Fibroblast of skin of right quadriceps (primary cell): Measurements from ENCODE around the gene GNAS.

Experiments used
- DNase-seq: peaks from one replicate; pipeline ENCODE4 v3.0.0-alpha.2; 2013

GNAS gene

DNA sequence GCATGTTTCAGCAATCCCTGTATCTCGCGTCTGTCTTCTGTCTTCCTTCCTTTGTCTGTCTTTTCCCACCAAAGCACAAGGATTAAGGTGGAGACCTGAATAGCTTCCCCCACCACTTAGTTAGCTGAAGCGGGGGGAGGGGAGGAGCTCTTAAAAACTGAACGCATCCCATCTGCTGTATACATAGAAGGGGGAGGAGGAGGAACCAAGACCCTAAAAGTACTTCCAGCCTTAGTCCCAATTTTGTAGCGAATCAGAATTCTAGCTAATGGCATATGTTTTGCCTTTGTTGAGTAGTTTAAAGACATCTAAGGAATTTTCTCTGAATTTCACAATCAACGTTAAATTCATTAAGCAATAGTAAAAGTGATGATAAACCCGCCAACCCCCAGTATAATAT lies 47.9 kb downstream of the GNAS start:
- peak; percentile 66 for DNase-seq

GRCh38 chr20:58901488-58902402 lies 49.2 kb downstream of the GNAS start:
- no peak for DNase-seq

- no peak for DNase-seq
These were observed 51.1 kb downstream of the GNAS start for GRCh38 chr20:58903614-58904013.

GRCh38 chr20:58905236-58905635 lies 52.7 kb downstream of the GNAS start:
- no peak for DNase-seq

DNA sequence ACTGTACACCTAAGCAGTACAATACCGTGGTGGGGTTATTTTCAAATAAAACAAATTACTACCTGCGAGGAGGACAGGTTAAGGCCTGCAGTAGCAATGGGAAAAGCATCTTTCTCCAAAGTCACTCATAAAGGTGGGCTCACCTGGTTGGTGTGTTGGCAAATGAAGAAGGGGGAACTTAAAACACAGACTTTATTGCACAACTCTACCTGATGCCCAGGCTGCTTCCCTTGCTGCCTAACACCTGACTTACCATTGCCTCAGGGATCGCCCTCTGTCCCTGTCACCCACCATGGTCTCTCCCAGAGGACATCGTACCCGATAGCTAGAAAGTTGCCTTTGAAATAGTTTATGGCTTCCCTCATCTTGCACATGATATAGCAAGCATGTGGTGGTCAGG lies 53.6 kb downstream of the GNAS start:
- no peak for DNase-seq

DNA sequence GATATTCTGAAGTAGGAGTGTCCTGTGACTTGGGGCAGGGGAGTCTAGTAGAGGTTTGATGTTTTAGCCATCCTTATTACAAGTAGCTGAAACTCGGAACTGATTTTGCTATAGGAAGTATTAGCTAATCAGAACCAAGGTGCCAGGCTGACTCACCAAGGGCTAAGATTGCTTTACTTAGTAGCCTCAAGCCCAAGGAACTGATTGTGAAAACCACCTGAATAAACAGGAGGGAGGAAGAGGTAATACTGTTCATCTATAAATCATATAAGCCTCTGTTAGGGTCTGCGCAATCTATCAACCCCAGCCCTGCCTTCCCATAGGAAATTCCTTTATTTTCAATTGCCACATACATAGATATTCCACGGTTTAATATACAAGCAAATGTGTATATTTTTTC lies 54.4 kb downstream of the GNAS start:
- DNase-seq: peak; percentile 50

- DNase-seq: peak; percentile 99
These were observed 55.0 kb downstream of the GNAS start for GRCh38 chr20:58907320-58908137.

- no peak for DNase-seq
These were observed 55.7 kb downstream of the GNAS start for GRCh38 chr20:58908221-58908620.

- DNase-seq: no peak
These were observed 56.4 kb downstream of the GNAS start for GRCh38 chr20:58908941-58909340.

DNA sequence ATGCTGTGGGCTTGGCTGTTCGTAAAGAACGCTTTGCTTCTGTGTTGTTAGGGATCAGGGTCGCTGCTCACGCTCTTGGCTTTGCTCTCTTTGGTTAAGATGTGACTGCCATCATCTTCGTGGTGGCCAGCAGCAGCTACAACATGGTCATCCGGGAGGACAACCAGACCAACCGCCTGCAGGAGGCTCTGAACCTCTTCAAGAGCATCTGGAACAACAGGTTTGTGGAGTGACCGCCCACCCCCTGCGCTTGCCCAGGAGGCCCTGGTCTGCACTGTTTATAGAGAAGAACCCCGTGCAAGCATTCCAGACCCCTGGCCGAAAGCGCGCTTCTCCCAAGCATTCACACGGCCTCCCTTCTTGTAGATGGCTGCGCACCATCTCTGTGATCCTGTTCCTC lies 57.1 kb downstream of the GNAS start:
- no peak for DNase-seq

GRCh38 chr20:58910473-58910872 lies 58.0 kb downstream of the GNAS start:
- DNase-seq: no peak

DNA sequence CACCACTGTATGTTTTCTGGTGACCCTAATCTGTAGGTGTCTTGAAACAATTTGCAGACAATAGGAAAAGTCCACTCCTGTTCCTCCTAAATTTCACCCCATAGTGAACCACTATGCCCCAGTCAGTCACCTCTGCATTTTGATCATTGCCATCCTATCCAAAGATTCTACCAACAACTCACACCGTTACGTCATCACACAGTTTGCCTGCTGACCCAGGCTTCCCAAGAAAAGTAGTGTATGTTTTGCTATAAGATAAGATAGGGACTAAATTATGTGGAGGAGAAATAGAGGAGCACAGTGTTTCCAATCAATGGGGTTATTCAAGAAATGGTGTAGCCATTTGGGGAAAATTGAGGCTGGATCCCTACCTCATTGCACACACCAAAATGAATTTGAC lies 58.8 kb downstream of the GNAS start:
- no peak for DNase-seq

- no peak for DNase-seq
These were observed 59.5 kb downstream of the GNAS start for GRCh38 chr20:58911970-58912369.

DNA sequence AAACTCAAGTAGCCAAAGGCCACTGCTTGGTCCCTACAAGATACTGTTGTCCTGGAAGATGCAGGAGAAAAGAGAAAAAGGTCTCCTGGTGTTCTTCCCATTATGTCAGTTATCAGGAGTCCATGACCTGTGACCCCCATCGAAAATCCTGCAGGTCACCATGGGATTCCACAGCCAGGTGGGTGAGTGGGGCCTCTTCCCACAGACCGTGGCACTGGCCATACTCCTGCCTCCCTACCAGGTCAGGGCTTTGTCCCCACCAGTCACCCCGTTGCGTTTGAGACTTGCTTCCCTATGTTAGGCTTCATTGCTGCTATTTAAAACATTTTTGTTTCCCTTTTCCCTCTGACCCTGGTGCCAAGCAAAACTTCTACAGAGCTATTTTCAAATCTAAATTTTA lies 60.6 kb downstream of the GNAS start:
- DNase-seq: no peak

- no peak for DNase-seq
These were observed 66.1 kb downstream of the GNAS start for GRCh38 chr20:58918621-58919020.

GRCh38 chr20:58921564-58921963 lies 69.0 kb downstream of the GNAS start:
- no peak for DNase-seq

GRCh38 chr20:58922036-58922435 lies 69.5 kb downstream of the GNAS start:
- DNase-seq: no peak

DNA sequence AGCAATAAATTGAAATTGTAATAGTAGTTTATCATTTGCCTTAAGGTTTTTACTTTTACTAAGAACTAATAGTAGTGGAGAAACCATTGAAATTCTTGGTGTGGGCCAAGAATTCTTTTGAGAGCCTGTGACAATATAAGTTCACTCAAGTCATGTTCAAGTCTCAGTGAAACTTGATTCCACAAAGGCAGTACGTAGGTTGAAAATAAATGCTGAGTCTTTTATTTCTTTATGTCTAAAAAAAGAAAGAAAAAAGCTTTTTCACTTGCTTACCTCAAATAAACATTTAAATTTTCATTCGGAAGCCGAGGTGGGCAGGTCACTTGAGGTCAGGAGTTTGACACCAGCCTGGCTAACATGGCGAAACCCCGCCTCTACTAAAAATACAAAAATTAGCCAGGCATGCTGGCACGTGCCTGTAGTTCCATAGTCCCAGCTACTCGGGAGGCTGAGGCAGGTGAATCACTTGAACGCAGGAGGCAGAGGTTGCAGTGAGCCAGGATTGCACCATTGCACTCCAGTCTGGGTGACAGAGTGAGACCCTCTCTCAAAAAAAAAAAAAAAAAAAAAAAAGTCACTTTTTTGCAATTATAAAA lies 70.7 kb downstream of the GNAS start:
- no peak for DNase-seq

GRCh38 chr20:58926802-58927489 lies 74.4 kb downstream of the GNAS start:
- no peak for DNase-seq

DNA sequence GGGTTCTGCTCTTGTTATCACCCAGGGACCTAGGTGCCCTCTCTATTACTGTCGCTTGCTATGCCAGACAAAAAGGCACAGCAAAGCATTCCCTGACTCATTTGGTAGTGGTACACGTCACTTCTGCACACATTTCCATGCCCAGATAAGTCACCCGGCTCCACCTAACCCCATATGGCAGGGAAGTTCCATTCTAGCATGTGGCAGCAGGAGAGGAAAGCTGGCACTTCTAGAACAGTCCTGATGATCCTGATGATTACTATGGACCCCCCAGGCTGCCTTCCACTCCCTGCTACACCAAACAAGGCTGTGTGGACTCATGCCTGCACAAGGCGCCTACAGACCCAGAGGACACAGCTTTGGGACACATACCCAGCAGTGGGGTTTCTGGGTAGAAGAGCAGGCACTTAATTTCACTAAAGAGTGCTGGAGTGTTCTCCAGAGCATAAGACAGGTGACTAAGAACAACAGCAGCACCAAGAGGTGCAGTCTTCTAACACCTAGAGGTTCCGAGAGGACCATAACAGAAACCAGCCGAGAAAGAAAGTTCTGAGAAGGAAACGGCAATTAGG lies 75.1 kb downstream of the GNAS start:
- DNase-seq: no peak

DNA sequence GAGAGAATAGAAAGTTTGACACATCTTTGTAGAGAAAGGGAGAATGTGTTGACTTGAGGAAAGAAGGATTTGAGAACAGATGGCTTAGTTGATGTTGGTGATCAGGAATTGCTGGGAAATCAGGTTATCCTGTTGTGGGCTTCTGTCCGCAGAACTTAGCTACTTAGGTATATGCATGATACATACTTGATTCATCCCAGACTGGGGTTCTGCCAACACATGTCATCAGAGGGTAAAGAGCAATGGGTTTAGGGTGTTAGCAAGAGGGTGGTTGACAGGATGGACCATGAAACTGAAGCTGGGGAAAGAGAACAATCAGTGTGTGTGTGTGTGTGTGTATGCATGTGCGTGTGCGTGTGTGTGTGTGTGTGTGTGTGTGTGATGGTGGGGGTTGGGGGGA lies 78.0 kb downstream of the GNAS start:
- DNase-seq: no peak

- no peak for DNase-seq
These were observed 79.7 kb downstream of the GNAS start for GRCh38 chr20:58932170-58932569.

- no peak for DNase-seq
These were observed 85.6 kb downstream of the GNAS start for GRCh38 chr20:58938078-58938477.
